Gastrocnemius medialis (tissue), 4 donors: ENCODE measurements around the gene SLC27A6. TPM values are rescaled to one million over a fixed set of nuclear protein-coding genes. Genes with fewer than 3 reads are reported as not detected.

Experiments used
- ATAC-seq, 2 donors: fragments of 150-250 bp; one replicate each; pipeline ENCODE4 v1.9.1; 2016
- DNase-seq, 2 donors: peaks; one replicate each; pipeline ENCODE4 v3.0.0-alpha.2; 2019
- H3K27ac ChIP-seq, 4 donors: fragments of 200-600 bp; sonication (generic); 1 replicate in 1 of 4; 2 replicates in 3 of 4; pipeline ENCODE4 v1.5.1; 2016 to 2018; ENCODE audit warnings: mild to moderate bottlenecking in 2 of 4, moderate library complexity in 1 of 4
- H3K27me3 ChIP-seq, 3 donors: fragments of 200-600 bp; sonication (generic) in 2 of 3; 1 replicate in 1 of 3; 2 replicates in 2 of 3; pipeline versions ENCODE4 v1.5.1 to v1.6.0; 2016 to 2019; ENCODE audit warnings: mild to moderate bottlenecking in 1 of 3, moderate library complexity in 1 of 3
- H3K36me3 ChIP-seq, 2 donors: fragments of 200-600 bp; sonication (generic) in 1 of 2; one replicate each; pipeline ENCODE4 v1.5.1; 2017 to 2018
- H3K4me1 ChIP-seq, 2 donors: fragments of 200-600 bp; sonication (generic) in 1 of 2; one replicate each; pipeline ENCODE4 v1.5.1; 2016 to 2017; ENCODE audit warnings: mild to moderate bottlenecking in 2 of 2
- H3K4me3 ChIP-seq, 4 donors: fragments of 200-600 bp; sonication (generic) in 3 of 4; 1 replicate in 1 of 4; 2 replicates in 3 of 4; pipeline ENCODE4 v1.5.1; 2016 to 2019; ENCODE audit warnings: mild to moderate bottlenecking in 2 of 4
- H3K9me3 ChIP-seq, 3 donors: fragments of 200-600 bp; sonication (generic) in 2 of 3; 1 replicate in 1 of 3; 2 replicates in 2 of 3; pipeline ENCODE4 v1.5.1; 2016 to 2019
- CTCF ChIP-seq, 5 experiments: fragments of 450-650 bp in 3 of 5; fragments of 200-600 bp in 2 of 5; sonication (generic) in 2 of 5; IDR thresholded peaks in 4 of 5; conservative IDR thresholded peaks in 1 of 5; 1 replicate in 4 of 5; 2 replicates in 1 of 5; pipeline ENCODE4 v1.5.1; 2016 to 2019; ENCODE audit warnings: antibody characterized with exemption in 5 of 5, mild to moderate bottlenecking in 3 of 5, moderate library complexity in 3 of 5
- POLR2A ChIP-seq, 2 donors: fragments of 450-650 bp; IDR thresholded peaks; one replicate each; pipeline ENCODE4 v1.6.1; 2017; ENCODE audit warnings: antibody characterized with exemption in 2 of 2, mild to moderate bottlenecking in 2 of 2, moderate library complexity in 2 of 2
- in situ Hi-C, 4 donors: fragments of 200-750 bp; cut with MboI; loops; one replicate each; pipeline versions ENCODE4 v1.15.0 to v1.8.0; 2017; ENCODE audit warnings: low sequenced_read_pairs in 4 of 4
- intact Hi-C: fragments of 100-400 bp; cut with DNase I; formaldehyde crosslinking; loops from one replicate; pipeline ENCODE4 v1.15.1; 2023; ENCODE audit warnings: low total_unique reads
- total RNA-seq, 4 donors: library from RNA; depleted of rRNA; stranded (reverse); fragments of >200 nt; gene quantifications; one replicate each; pipeline versions ENCODE4 v1.1.0 to v1.2.3, GENCODE V29; 2016

SLC27A6 gene
- total RNA-seq, 4 donors from 2014 or later: 0.29 to 2.0 TPM; not detected in 2

GRCh38 chr5:129078247-129078646 is 113.0 kb downstream of the SLC27A6 start:
- DNase-seq (no peak), ATAC-seq (no peak)
- Histone ChIP-seq H3K27ac (no peak overlapping the region), H3K27me3 (no peaks in the 10 kb centered on the region), H3K36me3 (no peaks in the 10 kb centered on the region), H3K4me1 (no peaks in the 10 kb centered on the region), H3K9me3 (no peaks in the 10 kb centered on the region), H3K4me3 (no peak overlapping the region)
- TF ChIP-seq POLR2A (IDR thresholded peaks at IDR 0.05): no peak
- in situ Hi-C loops (no loop called here), intact Hi-C loops (no loop called here)

GRCh38 chr5:129078660-129079059 is 113.4 kb downstream of the SLC27A6 start:
- intact Hi-C loops (no loop called here), in situ Hi-C loops (no loop called here)
- Histone ChIP-seq H3K27me3 (no peaks in the 10 kb centered on the region), H3K4me3 (no peak overlapping the region), H3K27ac (no peak overlapping the region), H3K9me3 (no peaks in the 10 kb centered on the region), H3K4me1 (no peaks in the 10 kb centered on the region), H3K36me3 (no peaks in the 10 kb centered on the region)
- ATAC-seq: no peak
- TF ChIP-seq POLR2A (IDR thresholded peaks at IDR 0.05) (no peak), CTCF (IDR thresholded peaks at IDR 0.05 in 4 of 5, conservative IDR thresholded peaks at IDR 0.05 in 1 of 5) (no peak)
- DNase-seq: no peak

GRCh38 chr5:129079496-129079895 is 114.2 kb downstream of the SLC27A6 start:
- no peak for TF ChIP-seq POLR2A (IDR thresholded peaks at IDR 0.05)
- TF ChIP-seq CTCF (IDR thresholded peaks at IDR 0.05 in 4 of 5, conservative IDR thresholded peaks at IDR 0.05 in 1 of 5): no peak
- H3K27me3 ChIP-seq: no peaks in the 10 kb centered on the region
- no peak overlapping the region for H3K27ac ChIP-seq
- intact Hi-C loops (no loop called here), in situ Hi-C loops (no loop called here)
- DNase-seq: no peak
- H3K36me3 ChIP-seq: no peaks in the 10 kb centered on the region
- no peaks in the 10 kb centered on the region for H3K4me1 ChIP-seq
- no peak for ATAC-seq
- H3K4me3 ChIP-seq: no peak overlapping the region
- no peaks in the 10 kb centered on the region for H3K9me3 ChIP-seq

GRCh38 chr5:129080766-129081165 is 115.5 kb downstream of the SLC27A6 start:
- Histone ChIP-seq H3K4me1 (no peaks in the 10 kb centered on the region), H3K4me3 (no peak overlapping the region), H3K27ac (no peak overlapping the region), H3K36me3 (no peaks in the 10 kb centered on the region), H3K27me3 (no peaks in the 10 kb centered on the region), H3K9me3 (no peaks in the 10 kb centered on the region)
- ATAC-seq: no peak
- TF ChIP-seq POLR2A (IDR thresholded peaks at IDR 0.05) (no peak), CTCF (IDR thresholded peaks at IDR 0.05 in 4 of 5, conservative IDR thresholded peaks at IDR 0.05 in 1 of 5) (no peak)
- in situ Hi-C loops: no loop called here
- intact Hi-C loops: no loop called here
- no peak for DNase-seq

GRCh38 chr5:129082225-129083136 is 117.2 kb downstream of the SLC27A6 start:
- in situ Hi-C loops (no loop called here), intact Hi-C loops (no loop called here)
- no peaks in the 10 kb centered on the region for H3K27me3 ChIP-seq
- H3K4me3 ChIP-seq: no peak overlapping the region
- ATAC-seq (no peak), DNase-seq (no peak)
- H3K4me1 ChIP-seq: no peaks in the 10 kb centered on the region
- H3K9me3 ChIP-seq: no peaks in the 10 kb centered on the region
- H3K27ac ChIP-seq: no peak overlapping the region
- TF ChIP-seq POLR2A (IDR thresholded peaks at IDR 0.05) (no peak), CTCF (IDR thresholded peaks at IDR 0.05 in 4 of 5, conservative IDR thresholded peaks at IDR 0.05 in 1 of 5) (no peak)
- H3K36me3 ChIP-seq: no peaks in the 10 kb centered on the region

Other genes with a start within 250 kb of the SLC27A6 start
- gene ISOC1, start 129.3 kb downstream of the SLC27A6 start, total RNA-seq: 10 to 100 TPM; 11.0 to 14.0 (median 12.9) TPM